GM12891 (cell line): Measurements from ENCODE around the gene AGAP2.

Source experiments
- DNase-seq: peaks from one replicate; pipeline ENCODE4 v3.0.0; 2011; ENCODE audit warnings: low spot score; ENCODE audit not compliant: insufficient read length
- FAIRE-seq: peaks from 2 replicates; lab custom pipeline; 2011; peaks lifted over from hg19 to GRCh38; lab: Jason Lieb, UNC
- PAX5 ChIP-seq: IDR thresholded peaks from 2 replicates; pipeline ENCODE4 v1.6.1; 2011; ENCODE audit warnings: low read length, moderate library complexity, mild to moderate bottlenecking; ENCODE audit not compliant: insufficient read depth, severe bottlenecking
- POLR2A ChIP-seq: IDR thresholded peaks from 2 replicates; pipeline ENCODE4 v1.6.1; 2011; ENCODE audit warnings: low read depth, low read length, control low read depth
- POLR2AphosphoS5 ChIP-seq: IDR thresholded peaks from 2 replicates; pipeline ENCODE4 v1.6.1; 2011; ENCODE audit warnings: low read depth, low read length, control low read depth
- POU2F2 ChIP-seq: IDR thresholded peaks from 2 replicates; pipeline ENCODE4 v1.6.1; 2011; ENCODE audit warnings: low read depth, mild to moderate bottlenecking, control low read depth, low read length, moderate library complexity
- SPI1 ChIP-seq: IDR thresholded peaks from 2 replicates; pipeline ENCODE4 v1.6.1; 2011; ENCODE audit warnings: low read depth, low read length, control low read depth
- TAF1 ChIP-seq: IDR thresholded peaks from 2 replicates; pipeline ENCODE4 v1.6.1; 2011; ENCODE audit warnings: low read depth, low read length, control low read depth

Gene AGAP2

DNA sequence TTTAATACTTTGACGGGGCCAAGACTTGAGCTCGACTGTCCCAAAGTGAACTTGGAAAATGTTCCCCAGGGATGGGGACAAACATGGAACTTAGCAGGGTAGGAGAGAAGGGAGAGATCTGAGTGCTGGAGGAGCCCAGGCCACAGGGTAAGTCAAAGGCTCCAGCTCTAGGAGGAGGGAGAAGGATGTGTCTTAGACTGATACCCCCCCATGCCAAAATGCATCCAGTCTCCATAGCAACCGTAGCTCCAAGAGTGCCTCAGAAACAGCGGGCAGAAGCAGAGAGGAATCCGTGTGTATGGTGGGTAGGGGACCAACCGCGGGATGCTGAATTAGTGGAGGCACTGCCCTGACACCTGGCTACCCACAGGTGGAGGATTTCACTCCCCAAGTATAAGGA lies 845 bp upstream of the AGAP2 start:
- DNase-seq, result no peak
- no peak for FAIRE-seq
- TF ChIP-seq POLR2A, result no peak
- no peak for TF ChIP-seq POU2F2

DNA sequence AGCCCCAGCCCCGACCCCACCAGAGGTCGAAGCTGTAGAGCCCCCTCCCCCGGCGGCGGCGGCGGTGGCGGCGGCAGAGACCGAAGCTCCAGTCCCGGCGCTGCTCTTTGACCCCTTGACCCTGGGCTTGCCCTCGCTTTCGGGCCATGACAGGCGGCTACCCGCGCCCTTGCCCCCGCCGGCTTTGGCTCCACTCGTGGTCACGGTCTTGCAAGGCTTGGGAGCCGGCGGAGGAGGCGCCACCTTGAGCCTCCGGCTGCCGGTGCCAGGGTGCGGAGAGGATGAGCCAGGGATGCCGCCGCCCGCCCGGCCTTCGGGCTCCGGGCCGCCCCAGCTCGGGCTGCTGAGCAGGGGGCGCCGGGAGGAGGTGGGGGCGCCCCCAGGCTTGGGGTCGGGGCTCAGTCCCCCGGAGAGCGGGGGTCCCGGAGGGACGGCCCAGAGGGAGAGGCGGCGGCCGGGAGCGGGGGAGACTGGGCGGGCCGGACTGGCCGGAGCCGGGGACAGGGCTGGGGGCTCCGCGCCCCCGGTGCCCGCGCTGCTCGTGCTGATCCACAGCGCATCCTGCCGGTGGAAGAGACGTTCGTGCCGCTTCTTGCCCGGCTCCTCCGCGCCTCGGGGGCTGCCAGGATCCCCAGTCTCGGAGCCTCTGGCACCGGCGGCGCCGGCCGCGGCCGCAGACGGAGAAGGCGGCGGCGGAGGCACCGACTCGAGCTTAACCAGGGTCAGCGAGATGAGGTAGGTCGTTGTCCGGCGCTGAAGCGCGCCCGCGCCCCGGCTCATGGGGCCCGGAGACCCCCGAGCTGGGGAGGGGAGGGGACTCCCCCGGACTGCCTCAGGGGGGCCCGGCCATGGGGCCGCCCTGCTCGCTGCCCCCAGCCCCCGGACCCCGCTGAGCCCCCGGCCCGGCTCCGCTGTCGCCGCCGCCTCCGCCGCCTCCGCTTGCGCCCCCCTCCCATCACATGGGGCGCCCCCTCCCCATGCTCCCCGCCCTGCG lies 778 bp downstream of the AGAP2 start:
- FAIRE-seq, result no peak
- TF ChIP-seq TAF1 (no peak), SPI1 (no peak), POLR2A (no peak), PAX5 (no peak), POU2F2 (no peak), POLR2AphosphoS5 (no peak)
- DNase-seq, result no peak

DNA sequence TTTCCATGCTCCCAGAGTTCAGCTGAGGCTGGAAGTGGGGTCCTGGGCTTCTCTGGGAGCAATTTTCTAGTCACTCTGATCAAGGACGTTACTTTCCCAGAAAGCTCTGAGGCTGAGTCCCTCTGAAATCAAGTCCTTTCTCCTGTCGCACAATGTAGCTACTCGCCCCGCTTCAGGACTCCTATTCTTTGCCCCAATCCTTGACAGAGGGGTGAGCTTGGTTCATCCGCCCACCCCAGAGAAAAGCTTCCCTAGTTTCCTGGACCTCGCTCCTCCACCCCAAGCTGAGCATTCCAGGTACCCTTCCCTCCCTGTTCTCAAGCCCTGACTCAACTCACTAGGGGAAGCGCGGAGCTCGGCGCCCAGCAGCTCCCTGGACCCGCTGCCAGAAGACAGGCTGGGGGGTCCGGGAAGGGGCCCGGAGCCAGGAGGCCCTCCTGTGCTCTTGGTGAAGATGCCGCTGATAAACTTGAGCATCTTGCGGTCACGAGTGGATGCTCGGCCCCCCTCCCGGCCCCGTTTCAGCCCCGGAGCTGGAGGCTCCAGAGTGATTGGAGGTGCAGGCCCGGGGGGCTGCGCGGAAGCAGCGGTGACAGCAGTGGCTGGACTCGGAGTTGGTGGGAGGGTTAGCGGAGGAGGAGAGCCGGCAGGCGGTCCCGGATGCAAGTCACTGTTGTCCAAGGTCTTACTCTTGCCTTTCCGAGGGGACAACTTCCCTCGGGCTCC lies 1.6 kb downstream of the AGAP2 start:
- DNase-seq (no peak), FAIRE-seq (no peak)
- no peak for TF ChIP-seq POLR2A
- TF ChIP-seq POLR2AphosphoS5, result no peak
- TF ChIP-seq POU2F2, result no peak
- TF ChIP-seq PAX5, result no peak
- TF ChIP-seq TAF1, result no peak
- TF ChIP-seq SPI1, result no peak

DNA sequence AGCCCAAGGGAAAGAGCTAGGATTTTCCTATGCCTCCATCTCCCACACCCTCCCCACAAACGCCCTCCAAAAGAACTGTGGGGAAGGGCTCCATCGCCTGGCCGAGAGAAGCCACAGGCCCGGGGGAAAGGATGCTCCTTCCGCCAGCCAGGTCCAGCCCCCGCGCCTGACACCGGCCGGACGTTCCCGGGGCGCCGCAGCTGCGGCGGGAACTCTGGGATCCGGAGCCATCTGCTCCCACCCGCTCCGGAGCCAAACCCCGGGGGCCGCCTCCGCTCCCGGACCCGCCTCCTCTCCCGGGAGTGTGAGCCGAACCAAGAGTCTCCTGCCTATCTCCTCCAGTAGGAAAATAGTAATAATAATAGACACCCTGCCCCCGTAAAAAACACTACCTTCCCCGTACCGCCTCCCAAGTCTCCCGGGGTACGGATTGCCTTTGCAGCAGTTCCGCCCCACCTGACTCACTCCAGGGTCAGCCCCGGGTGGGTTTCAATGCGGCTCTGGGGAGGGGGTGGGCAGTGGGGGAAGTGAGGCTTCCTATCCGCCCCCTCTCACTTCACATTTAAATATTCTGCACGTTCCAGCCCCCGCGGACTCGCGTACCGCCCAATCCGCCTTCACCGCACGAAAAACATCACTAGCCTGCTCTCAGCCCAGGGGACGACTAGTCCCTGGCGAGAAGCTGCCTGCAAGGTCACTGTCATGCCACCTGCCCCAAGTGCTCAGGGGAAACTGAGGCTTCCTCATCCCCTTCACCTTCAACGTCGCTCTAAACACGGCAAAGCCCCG lies 2.4 kb downstream of the AGAP2 start:
- no peak for DNase-seq
- no peak for TF ChIP-seq POU2F2
- FAIRE-seq, result no peak

DNA sequence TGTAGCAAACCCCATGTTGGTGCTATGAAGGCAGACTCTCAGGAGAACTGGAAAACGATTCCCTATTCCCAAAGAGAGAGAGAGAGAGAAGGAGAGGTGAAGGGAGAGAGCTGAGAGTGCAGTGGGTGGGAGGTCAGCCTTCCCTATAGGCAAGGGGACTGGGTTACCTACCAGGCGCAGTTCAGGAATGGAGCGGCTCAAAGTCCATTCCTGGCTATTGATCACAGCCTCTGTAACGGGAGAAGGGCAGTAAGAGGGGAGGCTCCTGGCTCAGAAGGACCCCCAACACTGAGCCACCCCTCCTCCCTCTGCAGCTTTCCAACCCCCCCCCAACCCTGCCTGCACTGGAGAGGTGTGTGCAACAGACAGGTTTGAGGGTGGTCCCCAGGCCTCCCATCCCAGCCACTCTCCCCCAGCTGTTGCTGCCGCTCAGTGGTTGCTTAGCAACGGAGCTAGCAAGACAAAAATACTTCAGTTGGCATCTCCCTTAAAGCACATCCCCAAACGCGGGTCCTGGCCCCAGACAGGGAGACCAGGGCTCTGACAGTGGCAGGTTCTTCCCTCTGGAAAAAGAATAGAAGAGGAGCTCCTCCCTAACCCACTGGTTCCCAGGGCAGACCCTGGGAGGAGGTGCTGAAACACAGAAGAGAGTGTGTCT lies 3.2 kb downstream of the AGAP2 start:
- TF ChIP-seq SPI1 (no peak), POLR2A (no peak), TAF1 (no peak), PAX5 (no peak), POLR2AphosphoS5 (no peak), POU2F2 (no peak)
- FAIRE-seq (no peak), DNase-seq (no peak)

DNA sequence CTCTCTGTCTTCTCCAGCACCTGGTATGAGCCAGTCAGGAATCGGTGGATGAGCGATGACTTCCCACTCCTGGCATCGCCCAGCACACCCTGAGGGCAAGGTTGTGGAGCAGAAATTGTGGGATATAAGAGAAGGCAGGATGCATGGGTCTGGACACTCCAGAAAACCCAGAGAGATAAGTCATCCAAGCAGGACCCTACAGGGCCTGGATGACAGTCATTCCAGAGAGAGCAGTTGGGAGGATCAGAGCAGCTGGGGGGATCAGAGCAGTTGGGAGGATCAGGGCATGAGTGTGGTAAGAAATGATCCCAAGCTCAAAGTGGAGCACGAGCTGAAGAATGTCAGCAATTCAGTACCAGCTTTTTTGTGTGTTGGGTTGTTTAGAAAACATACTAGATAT lies 4.0 kb downstream of the AGAP2 start:
- DNase-seq (no peak), FAIRE-seq (no peak)
- no peak for TF ChIP-seq PAX5
- no peak for TF ChIP-seq SPI1
- no peak for TF ChIP-seq POLR2AphosphoS5
- TF ChIP-seq TAF1, result no peak
- TF ChIP-seq POLR2A, result no peak
- no peak for TF ChIP-seq POU2F2

DNA sequence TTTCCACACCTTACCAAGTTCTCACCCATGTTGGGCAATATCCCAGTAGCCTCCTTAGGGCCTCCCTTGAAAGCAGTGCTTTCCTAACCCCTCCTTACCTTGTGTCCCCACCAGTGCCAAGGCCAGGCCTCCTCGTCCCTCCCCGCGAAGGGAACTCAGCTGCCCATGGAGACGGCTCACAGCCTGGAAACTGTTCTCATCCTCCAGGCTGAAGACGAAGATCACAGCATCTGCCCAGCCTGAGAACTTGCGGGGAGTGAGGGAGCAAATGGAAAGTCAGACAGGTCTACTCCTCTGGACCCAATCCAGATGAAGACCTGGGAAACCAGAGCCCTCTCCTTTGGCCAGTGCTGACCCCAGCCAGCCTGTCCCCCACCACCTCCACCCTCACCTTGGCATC lies 4.6 kb downstream of the AGAP2 start:
- no peak for TF ChIP-seq POLR2A
- no peak for TF ChIP-seq SPI1
- no peak for TF ChIP-seq PAX5
- no peak for TF ChIP-seq POLR2AphosphoS5
- no peak for TF ChIP-seq POU2F2
- no peak for TF ChIP-seq TAF1
- DNase-seq, result no peak
- no peak for FAIRE-seq

DNA sequence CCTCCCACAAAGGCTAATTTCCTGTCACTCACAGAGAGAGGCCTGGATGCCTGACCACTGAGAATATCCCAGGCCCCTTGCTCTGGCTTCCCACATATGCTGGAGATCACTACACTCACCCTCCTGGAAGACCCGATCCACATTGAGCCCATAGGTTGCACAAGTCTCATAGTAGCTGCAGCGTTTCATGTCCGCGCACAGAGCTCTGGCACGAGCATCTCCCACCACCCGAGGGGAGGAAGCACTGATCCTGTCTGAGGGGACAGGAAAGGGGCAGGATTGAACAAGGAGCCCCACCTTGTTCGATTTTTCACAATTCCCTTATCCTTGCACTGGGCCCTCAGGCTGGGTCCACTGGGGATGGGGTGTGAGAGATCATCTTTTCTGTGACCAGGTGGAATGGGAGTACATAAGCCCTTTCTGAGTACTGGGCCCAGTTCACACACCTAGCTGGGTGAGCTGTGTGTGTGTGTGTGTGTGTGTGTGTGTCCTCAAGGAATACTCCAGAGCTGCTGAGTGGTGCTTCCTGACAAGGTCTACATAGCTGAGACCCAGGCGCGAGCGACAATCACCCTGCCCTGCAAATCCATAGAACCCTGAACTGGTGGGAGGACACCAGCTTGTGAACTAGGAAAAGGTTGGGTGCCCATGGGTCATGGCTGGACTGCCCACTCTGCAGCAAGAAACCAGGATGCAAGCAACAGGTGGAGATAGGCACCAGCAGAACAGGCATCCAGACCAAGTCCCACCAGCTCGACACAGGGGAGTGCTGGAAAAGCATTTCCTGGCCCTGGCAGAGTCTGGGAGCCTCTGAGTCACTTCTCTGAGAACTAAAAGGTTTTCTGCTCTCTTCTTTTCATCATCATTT lies 5.6 kb downstream of the AGAP2 start:
- FAIRE-seq (no peak), DNase-seq (no peak)
- TF ChIP-seq POU2F2 (no peak), POLR2A (no peak), SPI1 (no peak), POLR2AphosphoS5 (no peak), TAF1 (no peak), PAX5 (no peak)

DNA sequence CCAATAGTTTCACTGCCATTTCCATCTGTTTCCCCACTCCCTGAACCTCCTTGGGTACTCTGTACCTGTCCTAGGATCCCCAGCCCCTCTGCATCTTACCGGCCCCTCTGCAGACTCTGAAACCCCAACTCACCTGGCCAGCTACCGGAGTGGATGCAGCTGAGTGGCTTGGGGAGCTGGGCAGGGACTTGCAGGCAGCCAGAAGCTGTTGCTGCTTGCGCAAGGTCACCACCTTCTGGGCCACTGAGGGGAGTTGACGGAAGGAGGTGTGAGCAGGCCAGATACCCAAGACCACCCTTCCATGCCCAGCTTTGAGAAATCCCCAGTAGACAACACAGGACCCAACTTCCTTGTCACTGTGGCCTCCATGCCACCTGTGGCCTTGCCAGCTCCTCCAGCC lies 6.3 kb downstream of the AGAP2 start:
- no peak for DNase-seq
- FAIRE-seq, result no peak
- no peak for TF ChIP-seq POLR2AphosphoS5
- TF ChIP-seq TAF1, result no peak
- no peak for TF ChIP-seq SPI1
- no peak for TF ChIP-seq PAX5
- no peak for TF ChIP-seq POLR2A
- TF ChIP-seq POU2F2, result no peak
